HG03108 (cell line): ENCODE measurements around the gene DPPA3.
"Not testable (repeated sequence)": the region's sequence is repeated elsewhere in the genome, so short reads cannot be mapped to it uniquely, and the experiment has no call there.

Source experiments
- ATAC-seq: cut with Tn5 transposase; IDR thresholded peaks from one replicate; pipeline ENCODE4 v1.9.1; 2021; ENCODE audit warnings: moderate library complexity; ENCODE audit not compliant: unreplicated experiment

Gene DPPA3

DNA sequence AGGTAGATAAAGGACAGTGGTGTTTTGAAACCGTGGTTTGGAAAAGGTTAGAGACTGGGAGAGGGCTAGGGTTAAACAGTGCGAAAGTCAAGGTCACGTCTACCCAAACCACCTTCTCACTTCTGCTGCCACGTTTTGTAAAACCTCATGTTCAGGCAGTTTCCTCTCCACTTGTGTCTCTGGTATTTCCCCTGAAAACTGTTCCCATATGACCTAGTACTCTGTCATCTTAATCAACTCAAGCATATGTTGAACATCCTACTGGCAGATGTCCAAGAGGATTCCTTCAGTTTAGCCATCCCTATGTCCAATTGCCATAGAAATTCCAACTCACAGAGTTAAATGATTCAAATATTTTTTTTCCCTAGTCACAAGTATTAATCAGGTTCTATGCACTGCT, 18.5 kb downstream of the DPPA3 start:
- no peak for ATAC-seq

DNA sequence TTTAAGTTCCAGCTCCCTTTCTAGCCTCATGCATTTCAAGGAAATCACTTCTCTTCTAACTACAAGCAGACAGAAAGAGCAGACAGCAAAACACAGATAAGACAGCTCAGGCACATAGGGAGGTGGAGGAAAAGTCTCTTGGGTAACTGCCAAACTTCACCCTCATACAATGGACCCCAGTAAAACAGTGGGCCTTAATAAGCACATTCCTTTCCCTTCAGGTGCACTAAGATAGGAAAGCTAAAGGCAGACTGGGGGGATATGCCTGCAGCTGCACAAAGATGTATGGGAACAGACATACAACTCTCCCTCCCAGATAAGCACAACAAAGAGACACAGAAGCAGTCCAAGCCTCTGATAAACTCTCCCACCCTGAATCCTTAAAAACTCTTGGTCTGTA, 19.8 kb downstream of the DPPA3 start:
- ATAC-seq: not testable (repeated sequence)

DNA sequence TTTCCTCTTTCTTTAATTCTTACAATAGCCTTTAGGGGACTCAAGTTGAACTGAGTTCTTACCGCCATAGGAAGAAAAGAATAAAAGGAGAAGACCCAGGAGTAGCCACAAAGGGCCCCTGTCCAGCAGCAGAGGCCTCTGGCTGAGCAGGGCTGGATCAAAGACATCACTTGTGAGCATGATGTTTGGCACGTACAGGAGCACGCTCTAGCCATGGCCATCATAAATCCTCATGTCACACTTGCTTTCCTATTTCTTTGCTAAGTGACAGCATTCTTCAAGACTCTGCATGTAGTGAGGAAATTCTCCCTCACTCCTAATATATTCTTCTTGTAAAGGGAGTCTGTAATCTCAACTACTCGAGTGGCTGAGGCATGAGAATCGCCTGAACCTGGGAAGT, 20.3 kb downstream of the DPPA3 start:
- no peak for ATAC-seq

DNA sequence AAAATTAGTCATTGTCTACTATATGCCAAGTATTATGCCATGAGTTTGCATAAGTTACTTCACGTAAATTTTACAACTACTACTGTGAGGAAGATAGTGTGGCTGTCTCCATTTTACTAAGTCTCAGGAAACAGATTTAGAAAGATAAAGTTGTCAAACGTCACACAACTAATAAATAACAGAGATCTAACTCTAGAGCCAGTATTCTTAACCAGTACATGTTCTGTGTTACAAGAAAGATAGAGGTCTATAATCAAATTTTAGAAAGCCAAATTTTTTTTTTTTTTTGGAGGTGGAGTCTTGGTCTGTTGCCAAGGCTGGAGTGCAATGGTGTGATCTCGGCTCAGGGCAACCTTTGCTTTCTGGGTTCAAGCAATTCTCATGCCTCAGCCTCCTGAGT, 21.8 kb downstream of the DPPA3 start:
- no peak for ATAC-seq

DNA sequence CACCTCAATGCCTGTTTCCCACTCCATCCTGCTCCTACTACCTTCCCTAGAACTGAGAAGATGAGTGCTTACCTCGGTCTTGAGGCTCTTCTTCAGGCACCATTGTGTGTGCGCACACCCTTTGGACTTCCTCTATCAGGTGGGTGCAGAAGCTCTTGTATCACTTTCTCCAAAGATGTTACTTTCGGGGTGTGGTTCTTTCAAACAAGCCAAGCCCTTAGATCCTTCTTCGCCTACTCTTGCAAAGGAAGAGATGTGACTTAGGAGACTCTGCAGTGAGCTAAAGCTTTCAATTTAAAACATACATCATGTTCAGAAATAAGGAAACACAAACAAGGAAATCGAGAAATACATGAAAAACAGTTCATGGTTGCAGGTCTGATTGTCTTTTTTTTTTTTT, 36.0 kb downstream of the DPPA3 start, which contains the start of gene CLEC4C:
TSS of gene CLEC4C (minus strand) at position 130 of the 400 bp plus-strand sequence. CDS start at position 103, 27 bp downstream.
- no peak for ATAC-seq

DNA sequence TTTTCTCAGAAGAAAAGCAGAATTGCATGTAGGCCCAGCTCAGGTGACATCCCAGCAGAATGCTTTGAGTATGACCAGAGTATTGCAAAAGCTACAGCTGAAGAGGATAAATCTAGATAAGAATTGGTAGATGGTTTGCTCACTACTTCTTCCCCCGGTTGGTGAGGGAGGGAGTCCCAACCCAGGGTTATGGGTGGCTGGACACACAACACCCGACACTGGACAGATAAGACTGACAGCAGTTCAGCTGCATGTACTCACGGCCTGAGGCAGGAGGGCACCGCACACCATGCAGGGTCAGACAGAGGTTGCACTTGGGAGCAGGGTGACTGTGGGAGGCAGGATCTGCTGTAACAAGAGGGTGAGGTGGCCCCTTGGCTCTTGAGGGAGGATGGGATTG, 37.6 kb downstream of the DPPA3 start:
- no peak for ATAC-seq

DNA sequence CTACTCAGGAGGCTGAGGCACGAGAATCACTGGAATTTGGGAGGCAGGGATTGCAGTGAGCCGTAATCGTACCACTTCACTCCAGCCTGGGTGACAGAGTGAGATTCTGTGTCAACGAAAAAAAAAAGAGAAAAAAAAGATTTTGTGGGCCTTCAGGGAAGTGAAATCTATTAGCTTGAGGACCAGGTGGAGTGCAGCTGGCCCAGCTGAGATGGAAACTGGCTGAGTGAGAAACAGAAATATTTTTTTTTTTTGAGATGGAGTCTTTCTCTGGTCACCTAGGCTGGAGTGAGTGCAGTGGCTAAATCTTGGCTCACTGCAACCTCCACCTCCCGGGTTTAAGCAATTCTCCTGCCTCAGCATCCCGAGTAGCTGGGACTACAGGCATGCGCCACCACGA, 38.2 kb downstream of the DPPA3 start:
- no peak for ATAC-seq

DNA sequence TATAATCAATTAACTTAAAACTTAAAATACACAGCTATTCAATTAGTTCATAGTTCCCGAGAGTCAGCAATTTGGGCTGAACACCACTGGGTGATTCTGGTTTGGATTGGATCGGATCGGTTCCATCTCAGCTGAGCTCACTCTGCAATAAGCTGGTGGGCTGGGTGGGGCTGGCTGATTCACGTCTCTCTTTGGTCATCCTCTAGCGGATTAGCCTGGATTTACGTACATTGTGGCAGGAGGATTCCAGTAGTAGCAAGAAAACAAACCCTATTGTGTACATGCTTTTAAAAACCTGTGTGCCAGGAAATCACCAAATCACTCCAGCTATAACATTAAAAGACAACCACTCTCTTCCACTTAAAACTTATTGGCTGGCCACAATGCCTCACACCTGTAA, 39.1 kb downstream of the DPPA3 start:
- no peak for ATAC-seq

DNA sequence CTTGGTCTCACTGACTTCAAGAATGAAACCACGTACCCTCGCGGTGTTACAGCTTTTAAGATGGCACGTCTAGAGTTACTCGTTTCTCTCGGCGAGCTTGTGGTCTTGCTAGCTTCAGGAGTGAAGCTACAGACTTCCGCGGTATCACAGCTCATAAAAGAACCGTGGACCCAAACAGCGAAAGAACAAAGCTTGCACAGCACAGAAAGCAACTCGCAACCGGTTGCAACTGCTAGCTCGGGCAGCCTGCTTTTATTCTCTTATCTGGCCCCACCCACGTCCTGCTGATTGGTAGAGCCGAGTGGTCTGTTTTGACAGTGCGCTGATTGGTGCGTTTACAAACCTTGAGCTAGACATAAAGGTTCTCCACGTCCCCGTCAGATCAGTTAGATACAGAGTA, 40.2 kb downstream of the DPPA3 start:
- ATAC-seq: no peak

DNA sequence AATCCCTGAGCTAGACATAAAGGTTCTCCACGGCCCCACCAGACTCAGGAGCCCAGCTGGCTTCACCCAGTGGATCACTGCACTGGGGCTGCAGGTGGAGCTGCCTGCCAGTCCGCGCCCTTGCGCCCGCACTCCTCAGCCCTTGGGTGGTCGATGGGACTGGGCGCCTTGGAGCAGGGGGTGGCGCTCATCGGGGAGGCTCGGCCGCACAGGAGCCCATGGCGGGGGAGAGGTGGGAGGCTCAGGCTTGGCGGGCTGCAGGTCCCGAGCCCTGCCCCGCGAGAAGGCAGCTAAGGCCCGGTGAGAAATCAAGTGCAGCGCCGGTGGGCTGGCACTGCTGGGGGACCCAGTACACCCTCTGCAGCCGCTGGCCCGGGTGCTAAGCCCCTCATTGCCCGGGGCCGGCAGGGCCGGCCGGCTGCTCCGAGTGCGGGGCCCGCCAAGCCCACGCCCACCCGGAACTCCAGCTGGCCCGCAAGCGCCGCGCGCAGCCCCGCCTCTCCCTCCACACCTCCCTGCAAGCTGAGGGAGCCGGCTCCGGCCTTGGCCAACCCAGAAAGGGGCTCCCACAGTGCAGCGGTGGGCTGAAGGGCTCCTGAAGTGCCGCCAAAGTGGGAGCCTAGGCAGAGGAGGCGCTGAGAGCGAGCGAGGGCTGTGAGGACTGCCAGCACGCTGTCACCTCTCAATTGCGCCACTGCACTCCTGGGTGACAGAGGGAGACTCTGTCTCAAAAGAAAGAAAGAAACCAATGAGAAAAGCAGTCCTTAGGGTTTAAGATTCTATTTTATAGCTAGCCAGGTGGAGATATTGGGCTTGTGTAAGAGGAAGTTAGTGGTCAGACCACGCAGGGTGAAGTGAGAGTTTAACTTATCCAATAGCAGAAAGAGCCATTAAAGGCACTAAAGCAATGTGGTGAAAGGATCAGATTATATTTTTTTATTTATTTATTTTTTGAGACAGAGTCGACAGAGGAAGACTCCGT, 41.0 kb downstream of the DPPA3 start:
- not testable (repeated sequence) for ATAC-seq

DNA sequence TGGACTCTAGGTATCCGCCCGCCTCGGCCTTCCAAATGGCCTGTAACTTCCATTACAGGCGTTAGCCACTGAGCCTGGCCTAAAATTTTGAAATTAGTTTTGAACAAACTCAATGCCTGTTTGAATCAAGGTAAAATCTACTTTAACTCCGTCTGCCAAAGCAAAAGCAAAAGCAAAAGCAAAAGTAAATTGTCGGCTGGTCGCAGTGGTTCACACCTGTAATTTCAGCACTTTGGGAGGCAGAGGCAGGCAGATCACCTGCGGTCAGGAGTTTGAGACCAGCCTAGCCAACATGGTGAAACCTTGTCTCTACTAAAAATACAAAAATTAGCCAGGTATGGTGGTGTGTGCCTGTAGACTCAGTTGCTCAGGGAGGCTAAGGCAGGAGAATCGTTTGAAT, 44.4 kb downstream of the DPPA3 start:
- ATAC-seq: not testable (repeated sequence)

DNA sequence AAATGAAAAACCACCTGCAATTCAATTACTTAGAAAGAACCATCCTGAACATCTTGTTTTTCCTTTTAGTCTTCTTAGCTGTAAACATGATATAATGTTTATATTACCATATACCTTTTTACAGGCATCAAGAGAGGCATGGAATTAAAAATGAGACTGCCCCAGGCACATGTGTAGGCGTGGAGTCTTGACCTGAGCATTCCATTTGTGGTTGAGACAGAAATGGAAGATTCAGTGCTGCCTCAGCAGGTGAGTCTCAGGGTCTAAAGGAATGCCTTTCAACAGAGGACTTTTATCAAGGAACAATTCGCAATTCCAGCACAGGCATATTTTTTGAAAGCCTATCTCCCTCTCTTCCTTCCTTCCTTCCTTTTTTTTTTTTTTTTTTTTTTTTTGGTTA, 45.8 kb downstream of the DPPA3 start:
- ATAC-seq: no peak

DNA sequence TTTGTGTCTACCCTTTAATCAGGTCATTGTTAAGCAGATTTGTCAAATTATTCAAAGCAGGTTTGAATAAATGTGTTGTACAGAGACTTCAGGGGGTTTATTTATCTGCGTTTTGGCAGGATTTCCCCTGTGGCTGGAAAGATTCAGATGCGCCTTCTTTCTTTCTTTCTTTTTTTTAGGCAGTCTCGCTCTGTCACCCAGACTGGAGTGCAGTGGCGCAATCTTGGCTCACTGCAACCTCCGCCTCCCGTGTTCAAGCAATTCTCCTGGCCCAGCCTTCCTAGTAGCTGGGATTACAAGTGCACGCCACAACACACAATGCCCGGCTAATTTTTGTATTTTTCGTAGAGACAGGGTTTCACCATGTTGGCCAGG, 47.5 kb downstream of the DPPA3 start:
- no peak for ATAC-seq
